Measurements from ENCODE around the gene TRPV3. TPM values are rescaled to one million over a fixed set of nuclear protein-coding genes. Genes with fewer than 3 reads are reported as not detected.

TRPV3 gene
- total RNA-seq, 1 experiment from 2014 or later, result 0.13 TPM

DNA sequence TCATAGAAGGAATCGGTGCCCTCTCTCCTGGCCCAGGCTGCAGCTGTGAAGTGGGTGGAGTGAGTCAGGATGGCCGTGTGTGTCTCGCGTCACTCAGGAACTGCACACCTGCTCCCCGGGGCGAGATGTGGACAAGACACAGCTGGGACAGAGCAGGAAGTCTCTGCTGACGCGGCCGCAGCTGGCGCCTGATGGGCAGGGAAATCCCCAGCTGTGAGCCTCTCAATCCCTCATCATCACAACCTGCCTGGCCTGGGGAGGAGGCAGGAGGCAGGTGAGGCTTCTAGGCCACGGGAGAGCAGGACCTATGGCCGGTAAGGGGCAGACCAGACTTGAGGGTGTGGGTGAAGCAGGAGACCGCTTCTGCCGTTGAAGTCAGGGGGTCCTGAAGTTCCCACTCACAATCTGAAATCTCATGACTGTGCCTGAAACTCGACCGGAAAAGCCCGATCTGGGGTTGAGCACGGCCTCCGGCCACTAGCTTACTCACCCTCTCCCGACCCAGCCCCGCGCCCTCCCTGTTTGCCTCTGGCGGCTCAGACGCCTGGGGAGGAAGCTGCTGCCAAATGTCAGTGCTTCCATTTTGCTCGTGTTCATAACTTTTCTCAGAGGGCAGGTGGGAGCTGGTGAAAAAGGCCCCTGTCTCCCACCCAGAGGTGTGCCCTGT, 1.1 kb upstream of the TRPV3 start:
- CTCF ChIA-PET, result no interaction called here
- POLR2A ChIA-PET (ENCODE audit: low non-redundant PET), result no interaction called here
- intact Hi-C loops (cut with micrococcal nuclease; ENCODE audit: unreplicated experiment), result no loop called here
- H3K36me3 ChIP-seq (ENCODE audit: insufficient read depth, low read length, poor library complexity, severe bottlenecking), result no peaks in the 10 kb centered on the region
- no TSS peak for BruUV-seq (replicated peaks)
- no peaks in the 10 kb centered on the region for H3K4me1 ChIP-seq (ENCODE audit: insufficient read depth, low read length, poor library complexity, severe bottlenecking)
- H3K4me3 ChIP-seq (ENCODE audit: low read depth, low read length, poor library complexity, severe bottlenecking), result no peak overlapping the region
- TF ChIP-seq CTCF (conservative IDR thresholded peaks at IDR 0.05; ENCODE audit: low read depth, low read length), result no peak
- no peak for TF ChIP-seq EZH2 (IDR thresholded peaks at IDR 0.05; ENCODE audit: borderline replicate concordance, low read depth, low read length, poor library complexity, severe bottlenecking)
- H3K27ac ChIP-seq (ENCODE audit: low read depth, low read length, poor library complexity, severe bottlenecking), result no peak overlapping the region
- no peaks in the 10 kb centered on the region for H3K27me3 ChIP-seq (replicated peaks; ENCODE audit: insufficient read depth, low read depth, low read length, poor library complexity)
- no peaks in the 10 kb centered on the region for H3K9me3 ChIP-seq (ENCODE audit: low read depth, low read length, poor library complexity, severe bottlenecking)
- no peak for DNase-seq (ENCODE audit: low spot score)

GRCh38 chr17:3556916-3557767, 470 bp downstream of the TRPV3 start:
- TF ChIP-seq CTCF (conservative IDR thresholded peaks at IDR 0.05; ENCODE audit: low read depth, low read length) (no peak), EZH2 (IDR thresholded peaks at IDR 0.05; ENCODE audit: borderline replicate concordance, low read depth, low read length, poor library complexity, severe bottlenecking) (no peak)
- CTCF ChIA-PET, result no interaction called here
- Histone ChIP-seq H3K4me3 (ENCODE audit: low read depth, low read length, poor library complexity, severe bottlenecking) (no peak overlapping the region), H3K27ac (ENCODE audit: low read depth, low read length, poor library complexity, severe bottlenecking) (no peak overlapping the region), H3K4me1 (ENCODE audit: insufficient read depth, low read length, poor library complexity, severe bottlenecking) (no peaks in the 10 kb centered on the region), H3K9me3 (ENCODE audit: low read depth, low read length, poor library complexity, severe bottlenecking) (no peaks in the 10 kb centered on the region), H3K27me3 (replicated peaks; ENCODE audit: insufficient read depth, low read depth, low read length, poor library complexity) (no peaks in the 10 kb centered on the region), H3K36me3 (ENCODE audit: insufficient read depth, low read length, poor library complexity, severe bottlenecking) (no peaks in the 10 kb centered on the region)
- POLR2A ChIA-PET (ENCODE audit: low non-redundant PET), result no interaction called here
- intact Hi-C loops (cut with micrococcal nuclease; ENCODE audit: unreplicated experiment), result no loop called here
- no peak for DNase-seq (ENCODE audit: low spot score)
- BruUV-seq (replicated peaks), result no TSS peak

- no peak for TF ChIP-seq EZH2 (IDR thresholded peaks at IDR 0.05; ENCODE audit: borderline replicate concordance, low read depth, low read length, poor library complexity, severe bottlenecking)
- TF ChIP-seq CTCF (conservative IDR thresholded peaks at IDR 0.05; ENCODE audit: low read depth, low read length), result no peak
- no peak for DNase-seq (ENCODE audit: low spot score)
- intact Hi-C loops (cut with micrococcal nuclease; ENCODE audit: unreplicated experiment), result no loop called here
- Histone ChIP-seq H3K4me3 (ENCODE audit: low read depth, low read length, poor library complexity, severe bottlenecking) (no peak overlapping the region), H3K27me3 (replicated peaks; ENCODE audit: insufficient read depth, low read depth, low read length, poor library complexity) (no peaks in the 10 kb centered on the region), H3K4me1 (ENCODE audit: insufficient read depth, low read length, poor library complexity, severe bottlenecking) (no peaks in the 10 kb centered on the region), H3K36me3 (ENCODE audit: insufficient read depth, low read length, poor library complexity, severe bottlenecking) (no peaks in the 10 kb centered on the region), H3K27ac (ENCODE audit: low read depth, low read length, poor library complexity, severe bottlenecking) (no peak overlapping the region), H3K9me3 (ENCODE audit: low read depth, low read length, poor library complexity, severe bottlenecking) (no peaks in the 10 kb centered on the region)
- no TSS peak for BruUV-seq (replicated peaks)
- ChIA-PET POLR2A (ENCODE audit: low non-redundant PET) (interaction anchor here (0.6 kb wide), 1 partner anchor 84 kb away, joined by 3 read pairs; no protein-coding TSS in a partner anchor), CTCF (no interaction called here)
Measured at GRCh38 chr17:3556239-3556915, 1.2 kb downstream of the TRPV3 start.
